Right renal pelvis (tissue), 4 donors: Measurements from ENCODE around the gene MC1R. TPM values are rescaled to one million over a fixed set of nuclear protein-coding genes. Genes with fewer than 3 reads are reported as not detected.
"Not testable (repeated sequence)": the region's sequence is repeated elsewhere in the genome, so short reads cannot be mapped to it uniquely, and the experiment has no call there.

ENCODE experiments used
- DNase-seq, 4 donors: peaks; one replicate each; pipeline ENCODE4 v3.0.0-alpha.2; 2013; ENCODE audit warnings: low read depth in 4 of 4, low spot score in 3 of 4, missing footprints in 1 of 4
- polyA plus RNA-seq, 4 donors: library from polyadenylated mRNA; unstranded; fragments of 120-200 nt; gene quantifications; one replicate each; pipeline ENCODE4 v1.2.1, GENCODE V29; 2013; ENCODE audit not compliant: insufficient read length in 4 of 4

MC1R gene
- polyA plus RNA-seq, 4 donors: 2.9 to 4.8 (median 3.4) TPM

GRCh38 chr16:89912627-89913026 lies 6.0 kb upstream of the MC1R start:
- DNase-seq: no peak

- DNase-seq: no peak
These were observed 5.0 kb upstream of the MC1R start for GRCh38 chr16:89913408-89914387.

DNA sequence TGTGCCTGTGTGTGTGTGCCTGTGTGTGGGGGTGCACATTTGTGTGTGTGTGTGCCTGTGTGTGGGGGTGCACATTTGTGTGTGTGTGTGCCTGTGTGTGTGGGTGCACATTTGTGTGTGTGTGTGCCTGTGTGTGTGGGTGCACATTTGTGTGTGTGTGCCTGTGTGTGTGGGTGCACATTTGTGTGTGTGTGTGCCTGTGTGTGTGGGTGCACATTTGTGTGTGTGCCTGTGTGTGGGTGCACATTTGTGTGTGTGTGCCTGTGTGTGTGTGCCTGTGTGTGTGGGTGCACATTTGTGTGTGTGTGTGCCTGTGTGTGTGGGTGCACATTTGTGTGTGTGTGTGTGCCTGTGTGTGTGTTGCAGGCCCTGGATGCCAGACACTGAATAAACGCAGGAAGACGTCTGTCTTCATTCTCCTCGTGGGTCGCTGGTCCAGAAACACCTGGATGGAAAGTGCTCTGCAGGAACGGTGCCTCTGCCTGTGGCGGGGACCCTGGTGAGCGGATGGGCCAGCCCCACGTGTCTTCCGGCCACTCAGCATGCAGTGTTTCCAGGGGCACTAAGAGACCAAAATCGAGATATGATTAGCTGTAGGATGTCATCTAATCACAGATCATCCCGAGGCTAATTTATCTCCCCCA lies 3.9 kb upstream of the MC1R start:
- not testable (repeated sequence) for DNase-seq

- DNase-seq: no peak
These were observed 3.1 kb upstream of the MC1R start for GRCh38 chr16:89915303-89916232.

GRCh38 chr16:89917773-89918452 lies 749 bp upstream of the MC1R start:
- no peak for DNase-seq

DNA sequence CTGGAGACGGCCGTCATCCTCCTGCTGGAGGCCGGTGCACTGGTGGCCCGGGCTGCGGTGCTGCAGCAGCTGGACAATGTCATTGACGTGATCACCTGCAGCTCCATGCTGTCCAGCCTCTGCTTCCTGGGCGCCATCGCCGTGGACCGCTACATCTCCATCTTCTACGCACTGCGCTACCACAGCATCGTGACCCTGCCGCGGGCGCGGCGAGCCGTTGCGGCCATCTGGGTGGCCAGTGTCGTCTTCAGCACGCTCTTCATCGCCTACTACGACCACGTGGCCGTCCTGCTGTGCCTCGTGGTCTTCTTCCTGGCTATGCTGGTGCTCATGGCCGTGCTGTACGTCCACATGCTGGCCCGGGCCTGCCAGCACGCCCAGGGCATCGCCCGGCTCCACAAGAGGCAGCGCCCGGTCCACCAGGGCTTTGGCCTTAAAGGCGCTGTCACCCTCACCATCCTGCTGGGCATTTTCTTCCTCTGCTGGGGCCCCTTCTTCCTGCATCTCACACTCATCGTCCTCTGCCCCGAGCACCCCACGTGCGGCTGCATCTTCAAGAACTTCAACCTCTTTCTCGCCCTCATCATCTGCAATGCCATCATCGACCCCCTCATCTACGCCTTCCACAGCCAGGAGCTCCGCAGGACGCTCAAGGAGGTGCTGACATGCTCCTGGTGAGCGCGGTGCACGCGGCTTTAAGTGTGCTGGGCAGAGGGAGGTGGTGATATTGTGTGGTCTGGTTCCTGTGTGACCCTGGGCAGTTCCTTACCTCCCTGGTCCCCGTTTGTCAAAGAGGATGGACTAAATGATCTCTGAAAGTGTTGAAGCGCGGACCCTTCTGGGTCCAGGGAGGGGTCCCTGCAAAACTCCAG lies 1.1 kb downstream of the MC1R start:
- no peak for DNase-seq

DNA sequence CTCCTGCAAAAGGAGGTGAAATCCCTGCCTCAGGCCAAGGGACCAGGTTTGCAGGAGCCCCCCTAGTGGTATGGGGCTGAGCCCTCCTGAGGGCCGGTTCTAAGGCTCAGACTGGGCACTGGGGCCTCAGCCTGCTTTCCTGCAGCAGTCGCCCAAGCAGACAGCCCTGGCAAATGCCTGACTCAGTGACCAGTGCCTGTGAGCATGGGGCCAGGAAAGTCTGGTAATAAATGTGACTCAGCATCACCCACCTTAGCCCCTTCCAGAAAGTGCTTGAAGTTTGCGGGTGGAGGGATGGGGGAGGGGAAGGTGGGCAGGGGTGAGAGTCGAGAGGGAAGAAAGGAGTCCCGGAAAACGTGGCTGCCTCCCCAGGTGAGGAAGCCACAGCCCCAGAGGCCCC lies 2.1 kb downstream of the MC1R start:
- no peak for DNase-seq

GRCh38 chr16:89921131-89921701 lies 2.6 kb downstream of the MC1R start:
- DNase-seq: no peak

- DNase-seq: no peak
These were observed 3.2 kb downstream of the MC1R start for GRCh38 chr16:89921702-89922476.

DNA sequence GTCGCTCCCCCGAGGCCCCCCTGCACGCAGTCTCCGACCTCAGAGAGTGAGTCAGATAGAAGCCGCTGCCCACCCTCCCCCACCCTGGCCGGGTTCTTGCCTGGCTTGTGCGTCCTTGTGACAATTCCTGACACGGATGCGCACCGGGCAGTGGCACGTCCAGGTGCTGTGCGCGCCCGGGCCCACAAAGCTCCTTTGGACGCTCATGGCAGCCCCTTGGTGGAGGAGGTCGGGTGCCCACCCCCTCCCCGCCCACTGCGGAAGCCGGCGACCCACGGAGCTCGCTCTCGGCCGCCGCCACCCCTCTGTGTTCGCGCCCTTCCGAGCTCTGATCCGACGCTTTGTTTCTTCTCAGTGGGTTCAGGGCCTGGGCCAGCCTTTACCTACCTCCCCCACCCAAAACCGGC lies 3.8 kb downstream of the MC1R start:
- no peak for DNase-seq

DNA sequence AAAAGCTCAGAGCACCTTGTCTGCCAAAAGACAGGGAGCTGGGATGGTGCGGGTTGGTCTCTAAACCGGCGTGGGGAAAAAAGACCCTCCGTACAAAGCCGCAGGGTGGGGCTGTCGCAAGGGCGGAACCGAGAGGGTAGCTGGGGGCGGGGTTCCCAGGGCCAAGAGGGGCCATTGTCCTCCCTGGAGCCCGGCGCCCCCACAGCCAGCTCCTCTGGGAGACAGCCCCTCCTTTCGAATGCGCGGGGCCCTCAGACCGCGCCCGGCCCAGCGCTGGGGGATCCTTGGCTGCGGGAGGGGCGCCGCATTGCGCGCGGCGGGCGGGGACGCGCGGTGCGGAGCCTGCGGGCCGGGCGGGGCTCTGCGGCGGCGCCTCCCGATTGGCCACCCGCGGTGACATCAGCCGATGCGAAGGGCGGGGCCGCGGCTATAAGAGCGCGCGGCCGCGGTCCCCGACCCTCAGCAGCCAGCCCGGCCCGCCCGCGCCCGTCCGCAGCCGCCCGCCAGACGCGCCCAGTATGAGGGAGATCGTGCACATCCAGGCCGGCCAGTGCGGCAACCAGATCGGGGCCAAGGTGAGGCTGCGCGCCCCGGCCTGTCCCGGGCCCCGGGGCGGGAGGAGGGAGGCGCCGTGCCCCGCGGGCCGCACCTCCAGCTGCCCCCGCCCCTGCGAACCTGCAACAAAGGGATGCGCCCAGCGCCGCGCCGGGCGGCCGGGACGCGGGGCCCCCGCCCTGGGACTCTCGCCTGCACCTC lies 4.4 kb downstream of the MC1R start, which contains the start of gene TUBB3:
Gene TUBB3, plus strand, starts transcription at position 459 of the 756 bp plus-strand sequence. Its CDS starts 60 bp downstream, at position 519.
- no peak for DNase-seq

GRCh38 chr16:89923640-89924296 lies 5.1 kb downstream of the MC1R start:
- DNase-seq: no peak

DNA sequence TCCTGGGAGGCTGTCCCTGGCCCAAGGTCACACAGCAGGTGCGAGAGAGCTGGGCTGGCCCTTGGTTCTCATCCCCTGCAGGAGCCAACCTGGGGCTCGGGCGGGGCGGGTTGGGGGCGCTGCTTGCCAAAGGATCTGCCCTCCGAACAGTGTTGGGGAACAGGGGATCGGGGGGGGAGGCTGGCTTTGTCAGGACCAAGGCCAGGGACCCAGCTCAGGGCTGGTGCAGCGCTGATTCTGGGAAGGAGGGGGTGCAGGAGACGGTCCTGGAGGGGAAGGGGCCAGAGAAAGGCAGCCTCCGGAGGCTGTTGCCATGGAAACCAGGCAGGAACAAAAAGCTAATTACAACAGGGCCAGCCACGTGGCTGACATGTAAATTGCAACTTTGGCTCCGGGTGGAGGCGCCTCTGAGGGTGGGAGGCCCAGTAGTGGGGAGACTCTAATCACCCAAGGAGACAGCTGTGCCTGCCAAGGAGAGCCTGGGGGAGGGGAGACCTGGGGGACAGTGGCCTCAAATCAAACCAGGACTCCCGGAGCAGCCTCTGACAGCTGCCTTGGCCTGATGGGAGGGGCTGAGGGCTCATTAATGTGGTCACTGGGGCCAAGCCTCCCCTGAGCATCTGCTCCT lies 5.7 kb downstream of the MC1R start:
- DNase-seq: no peak

- no peak for DNase-seq
These were observed 6.3 kb downstream of the MC1R start for GRCh38 chr16:89924925-89925307.

DNA sequence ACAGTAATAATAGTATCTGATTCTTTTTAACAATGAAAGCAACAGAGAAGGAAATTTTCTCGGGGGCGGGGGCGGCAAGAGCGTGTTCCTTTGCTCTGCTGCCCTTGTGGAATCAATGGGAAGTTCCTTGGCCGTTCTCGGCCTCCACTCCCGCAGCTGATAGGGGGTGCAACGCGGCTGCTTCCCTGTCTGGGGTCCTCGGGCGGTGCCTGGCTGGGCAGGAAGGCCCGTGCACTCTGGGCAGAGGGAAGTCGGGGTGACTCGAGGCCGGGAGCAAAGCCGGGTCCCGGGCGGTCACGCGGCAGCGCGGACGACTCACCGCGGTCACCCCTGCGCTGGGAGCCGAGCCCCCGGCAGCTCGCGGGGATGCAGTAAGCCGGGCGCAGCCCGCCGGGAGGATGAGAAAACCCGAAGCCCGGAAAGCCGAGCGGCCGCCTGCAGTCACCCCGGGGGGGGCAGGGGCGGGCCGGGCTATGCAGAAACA lies 7.0 kb downstream of the MC1R start:
- DNase-seq: no peak

DNA sequence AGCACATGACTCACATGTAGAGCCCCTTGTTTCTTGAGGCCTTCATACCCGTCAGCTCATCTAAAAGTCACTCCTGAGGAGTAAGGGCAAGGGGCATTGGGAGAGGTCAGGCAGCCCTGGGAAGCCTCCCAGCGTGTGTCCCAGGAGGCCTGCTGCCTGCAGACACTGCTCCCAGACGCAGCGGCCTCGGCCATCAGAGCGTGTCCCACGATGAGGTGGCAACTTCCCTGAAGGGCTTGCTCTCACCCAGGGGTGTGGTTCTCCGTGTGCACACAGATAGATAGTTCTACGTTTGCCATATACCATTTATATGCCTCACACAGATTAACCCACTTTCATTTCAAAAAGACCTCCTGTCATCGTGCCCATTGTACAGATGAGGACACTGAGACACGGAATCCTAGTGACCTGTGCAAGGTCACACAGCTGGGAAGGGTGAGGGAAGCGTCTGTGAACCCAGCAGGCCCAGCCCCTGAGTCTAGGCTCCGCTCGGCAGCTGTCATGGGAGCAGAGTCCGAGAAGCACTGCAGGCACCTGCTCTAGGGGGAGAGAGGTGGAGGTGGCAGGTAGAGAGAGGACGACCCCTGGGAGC lies 12.7 kb downstream of the MC1R start:
- no peak for DNase-seq
